Activated naive CD8-positive, alpha-beta T cell (primary cell): ENCODE data around the gene HILPDA.

Experiments used
- H3K27ac Mint-ChIP-seq: one replicate; pipeline ENCODE4 v1.8.0; 2021; ENCODE audit warnings: mixed read lengths
- H3K27me3 Mint-ChIP-seq: one replicate; pipeline ENCODE4 v1.8.0; 2021; ENCODE audit warnings: mixed read lengths
- H3K36me3 Mint-ChIP-seq: one replicate; pipeline ENCODE4 v1.8.0; 2021; ENCODE audit warnings: mixed read lengths
- H3K4me1 Mint-ChIP-seq: one replicate; pipeline ENCODE4 v1.8.0; 2021; ENCODE audit warnings: low read depth, mixed read lengths
- H3K4me3 Mint-ChIP-seq: one replicate; pipeline ENCODE4 v1.8.0; 2021; ENCODE audit warnings: mild to moderate bottlenecking, mixed read lengths
- H3K9me3 Mint-ChIP-seq: one replicate; pipeline ENCODE4 v1.8.0; 2021; ENCODE audit warnings: low read depth, mixed read lengths

The HILPDA gene

GRCh38 chr7:128455543-128456254, at the start of gene HILPDA:
TSS of gene HILPDA (plus strand) at chr7:128455878. CDS start at chr7:128457269, 1,391 bp downstream.
- Mint-ChIP-seq H3K4me3 (peak within 1 kb of the TSS; percentile 95), H3K27me3 (no peaks in the 10 kb centered on the region), H3K27ac (peak within 1 kb of the TSS; percentile 99), H3K9me3 (no peaks in the 10 kb centered on the region), H3K4me1 (peaks cover 47% of the 10 kb centered on the region), H3K36me3 (peaks cover 8% of the 10 kb centered on the region)

- no peaks in the 10 kb centered on the region for H3K9me3 Mint-ChIP-seq
- peak overlapping the region; percentile 64 for H3K27ac Mint-ChIP-seq
- H3K27me3 Mint-ChIP-seq = no peaks in the 10 kb centered on the region
- peaks cover 46% of the 10 kb centered on the region for H3K4me1 Mint-ChIP-seq
- no peaks in the 10 kb centered on the region for H3K36me3 Mint-ChIP-seq
- peak overlapping the region; percentile 78 for H3K4me3 Mint-ChIP-seq
Observed at GRCh38 chr7:128406314-128407232, 49.1 kb upstream of the HILPDA start.

- H3K9me3 Mint-ChIP-seq = no peaks in the 10 kb centered on the region
- H3K4me1 Mint-ChIP-seq = peaks cover 46% of the 10 kb centered on the region
- no peaks in the 10 kb centered on the region for H3K27me3 Mint-ChIP-seq
- no peak overlapping the region for H3K4me3 Mint-ChIP-seq
- H3K36me3 Mint-ChIP-seq = no peaks in the 10 kb centered on the region
- no peak overlapping the region for H3K27ac Mint-ChIP-seq
Observed at GRCh38 chr7:128407233-128407589, 48.5 kb upstream of the HILPDA start.

GRCh38 chr7:128407751-128408708, 47.6 kb upstream of the HILPDA start:
- H3K27ac Mint-ChIP-seq = no peak overlapping the region
- H3K4me1 Mint-ChIP-seq = peaks cover 41% of the 10 kb centered on the region

GRCh38 chr7:128408709-128409595, 46.7 kb upstream of the HILPDA start:
- Mint-ChIP-seq H3K27me3 (no peaks in the 10 kb centered on the region), H3K9me3 (no peaks in the 10 kb centered on the region), H3K36me3 (no peaks in the 10 kb centered on the region), H3K4me1 (peaks cover 35% of the 10 kb centered on the region), H3K4me3 (peak overlapping the region; percentile 84), H3K27ac (peak overlapping the region; percentile 50)

More at GRCh38 chr7:128407751-128408708, 47.6 kb upstream of the HILPDA start:
- H3K9me3 Mint-ChIP-seq = no peaks in the 10 kb centered on the region
- H3K4me3 Mint-ChIP-seq = peak overlapping the region; percentile 84
- H3K27me3 Mint-ChIP-seq = no peaks in the 10 kb centered on the region
- no peaks in the 10 kb centered on the region for H3K36me3 Mint-ChIP-seq

- H3K4me3 Mint-ChIP-seq = peak within 1 kb of the TSS; percentile 89
- H3K4me1 Mint-ChIP-seq = peaks cover 28% of the 10 kb centered on the region
- H3K27me3 Mint-ChIP-seq = no peaks in the 10 kb centered on the region
- H3K36me3 Mint-ChIP-seq = no peaks in the 10 kb centered on the region
- no peaks in the 10 kb centered on the region for H3K9me3 Mint-ChIP-seq
- peak within 1 kb of the TSS; percentile 50 for H3K27ac Mint-ChIP-seq
Observed at GRCh38 chr7:128409596-128410450, 45.9 kb upstream of the HILPDA start, which contains the start of gene IMPDH1. TSS of gene IMPDH1 (minus strand) at chr7:128409982. CDS start at chr7:128409901, 81 bp downstream.

- Mint-ChIP-seq H3K36me3 (no peaks in the 10 kb centered on the region), H3K27ac (no peak overlapping the region), H3K4me3 (peak overlapping the region; percentile 89), H3K9me3 (no peaks in the 10 kb centered on the region), H3K27me3 (no peaks in the 10 kb centered on the region), H3K4me1 (peaks cover 25% of the 10 kb centered on the region)
Observed at GRCh38 chr7:128410451-128410753, 45.3 kb upstream of the HILPDA start.

GRCh38 chr7:128415217-128415785, 40.4 kb upstream of the HILPDA start:
- Mint-ChIP-seq H3K4me3 (no peak overlapping the region), H3K36me3 (no peaks in the 10 kb centered on the region), H3K27ac (no peak overlapping the region), H3K27me3 (peaks cover 2% of the 10 kb centered on the region), H3K4me1 (peaks cover 2% of the 10 kb centered on the region), H3K9me3 (no peaks in the 10 kb centered on the region)

- no peak overlapping the region for H3K4me3 Mint-ChIP-seq
- no peaks in the 10 kb centered on the region for H3K4me1 Mint-ChIP-seq
- H3K27ac Mint-ChIP-seq = no peak overlapping the region
- H3K9me3 Mint-ChIP-seq = no peaks in the 10 kb centered on the region
- H3K36me3 Mint-ChIP-seq = no peaks in the 10 kb centered on the region
- peaks cover 2% of the 10 kb centered on the region for H3K27me3 Mint-ChIP-seq
Observed at GRCh38 chr7:128417071-128417470, 38.6 kb upstream of the HILPDA start.

- H3K4me1 Mint-ChIP-seq = no peaks in the 10 kb centered on the region
- no peak overlapping the region for H3K4me3 Mint-ChIP-seq
- peaks cover 2% of the 10 kb centered on the region for H3K27me3 Mint-ChIP-seq
- H3K27ac Mint-ChIP-seq = no peak overlapping the region
- H3K9me3 Mint-ChIP-seq = no peaks in the 10 kb centered on the region
- H3K36me3 Mint-ChIP-seq = no peaks in the 10 kb centered on the region
Observed at GRCh38 chr7:128419257-128419656, 36.4 kb upstream of the HILPDA start.

GRCh38 chr7:128420773-128421172, 34.9 kb upstream of the HILPDA start:
- peaks cover 2% of the 10 kb centered on the region for H3K27me3 Mint-ChIP-seq
- no peaks in the 10 kb centered on the region for H3K4me1 Mint-ChIP-seq
- no peak overlapping the region for H3K27ac Mint-ChIP-seq
- H3K4me3 Mint-ChIP-seq = no peak overlapping the region
- H3K36me3 Mint-ChIP-seq = no peaks in the 10 kb centered on the region
- no peaks in the 10 kb centered on the region for H3K9me3 Mint-ChIP-seq

GRCh38 chr7:128421384-128421783, 34.3 kb upstream of the HILPDA start:
- Mint-ChIP-seq H3K36me3 (no peaks in the 10 kb centered on the region), H3K27ac (no peak overlapping the region), H3K4me1 (no peaks in the 10 kb centered on the region), H3K27me3 (peaks cover 2% of the 10 kb centered on the region), H3K4me3 (no peak overlapping the region), H3K9me3 (no peaks in the 10 kb centered on the region)

GRCh38 chr7:128422037-128422436, 33.6 kb upstream of the HILPDA start:
- H3K4me3 Mint-ChIP-seq = no peak overlapping the region
- H3K36me3 Mint-ChIP-seq = no peaks in the 10 kb centered on the region
- H3K9me3 Mint-ChIP-seq = no peaks in the 10 kb centered on the region
- H3K27me3 Mint-ChIP-seq = peaks cover 2% of the 10 kb centered on the region
- no peak overlapping the region for H3K27ac Mint-ChIP-seq
- H3K4me1 Mint-ChIP-seq = no peaks in the 10 kb centered on the region
